RWPE2 (cell line): ENCODE data around the gene ZNF592.

ENCODE experiments used
- ATAC-seq: fragments of 200-7000 bp; cut with Tn5 transposase; 3 replicates; pipeline ENCODE4 v1.9.1; 2021; ENCODE audit warnings: low read depth
- DNase-seq: peaks from one replicate; pipeline ENCODE4 v3.0.0-alpha.2; 2020; ENCODE audit warnings: low spot score
- H3K27ac ChIP-seq: fragments of 450-650 bp; 2 replicates; pipeline ENCODE4 v1.5.1; 2017; ENCODE audit warnings: mild to moderate bottlenecking; ENCODE audit not compliant: poor library complexity, severe bottlenecking
- H3K27me3 ChIP-seq: fragments of 250-450 bp; sonication (Bioruptor Pico); 2 replicates; pipeline ENCODE4 v1.5.1; 2021; ENCODE audit warnings: mild to moderate bottlenecking, moderate library complexity; ENCODE audit not compliant: insufficient read depth, poor library complexity, severe bottlenecking
- H3K36me3 ChIP-seq: fragments of 250-450 bp; sonication (Bioruptor Pico); 2 replicates; pipeline ENCODE4 v1.5.1; 2020; ENCODE audit warnings: low read depth, mild to moderate bottlenecking, moderate library complexity
- H3K4me1 ChIP-seq: fragments of 250-450 bp; sonication (Bioruptor Pico); 2 replicates; pipeline ENCODE4 v1.5.1; 2021; ENCODE audit warnings: mild to moderate bottlenecking, moderate library complexity; ENCODE audit not compliant: insufficient read depth, poor library complexity, severe bottlenecking
- H3K4me3 ChIP-seq: fragments of 250-450 bp; sonication (Bioruptor Pico); 2 replicates; pipeline ENCODE4 v1.5.1; 2021; ENCODE audit warnings: mild to moderate bottlenecking, moderate library complexity; ENCODE audit not compliant: severe bottlenecking
- H3K9me3 ChIP-seq: fragments of 250-450 bp; sonication (Bioruptor Pico); 2 replicates; pipeline ENCODE4 v1.5.1; 2021; ENCODE audit warnings: mild to moderate bottlenecking, moderate library complexity; ENCODE audit not compliant: severe bottlenecking
- TF ChIP-seq, protein P1 (sequence below): fragments of 450-650 bp; IDR thresholded peaks from one replicate; pipeline ENCODE4 v1.5.1; 2017; ENCODE audit warnings: mild to moderate bottlenecking, moderate library complexity; ENCODE audit not compliant: poor library complexity, severe bottlenecking

Gene ZNF592

DNA sequence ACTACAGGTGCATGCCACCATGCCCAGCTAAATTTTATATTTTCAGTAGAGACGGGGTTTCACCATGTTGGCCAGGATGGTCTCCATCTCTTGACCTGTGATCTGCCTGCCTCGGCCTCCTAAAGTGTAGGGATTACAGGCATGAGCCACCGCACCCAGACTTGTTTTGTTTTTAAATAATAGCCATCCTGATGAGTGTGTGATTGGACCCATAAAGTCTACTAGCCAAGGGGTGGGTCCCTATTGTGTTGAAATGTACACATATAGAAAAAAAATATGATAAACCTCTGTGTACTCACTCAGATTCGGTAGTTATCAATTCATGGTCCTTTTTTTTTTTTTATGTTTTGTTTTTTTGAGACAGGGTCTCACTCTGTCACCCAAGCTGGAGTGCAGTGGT, 17.3 kb downstream of the ZNF592 start:
- DNase-seq (no peak), ATAC-seq (no peak)
- Histone ChIP-seq H3K27me3 (no peaks in the 10 kb centered on the region), H3K4me1 (no peaks in the 10 kb centered on the region), H3K27ac (no peak overlapping the region), H3K9me3 (no peaks in the 10 kb centered on the region), H3K4me3 (no peak overlapping the region), H3K36me3 (peaks cover 48% of the 10 kb centered on the region)
- TF ChIP-seq, protein P1, sequence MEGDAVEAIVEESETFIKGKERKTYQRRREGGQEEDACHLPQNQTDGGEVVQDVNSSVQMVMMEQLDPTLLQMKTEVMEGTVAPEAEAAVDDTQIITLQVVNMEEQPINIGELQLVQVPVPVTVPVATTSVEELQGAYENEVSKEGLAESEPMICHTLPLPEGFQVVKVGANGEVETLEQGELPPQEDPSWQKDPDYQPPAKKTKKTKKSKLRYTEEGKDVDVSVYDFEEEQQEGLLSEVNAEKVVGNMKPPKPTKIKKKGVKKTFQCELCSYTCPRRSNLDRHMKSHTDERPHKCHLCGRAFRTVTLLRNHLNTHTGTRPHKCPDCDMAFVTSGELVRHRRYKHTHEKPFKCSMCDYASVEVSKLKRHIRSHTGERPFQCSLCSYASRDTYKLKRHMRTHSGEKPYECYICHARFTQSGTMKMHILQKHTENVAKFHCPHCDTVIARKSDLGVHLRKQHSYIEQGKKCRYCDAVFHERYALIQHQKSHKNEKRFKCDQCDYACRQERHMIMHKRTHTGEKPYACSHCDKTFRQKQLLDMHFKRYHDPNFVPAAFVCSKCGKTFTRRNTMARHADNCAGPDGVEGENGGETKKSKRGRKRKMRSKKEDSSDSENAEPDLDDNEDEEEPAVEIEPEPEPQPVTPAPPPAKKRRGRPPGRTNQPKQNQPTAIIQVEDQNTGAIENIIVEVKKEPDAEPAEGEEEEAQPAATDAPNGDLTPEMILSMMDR = no peak

DNA sequence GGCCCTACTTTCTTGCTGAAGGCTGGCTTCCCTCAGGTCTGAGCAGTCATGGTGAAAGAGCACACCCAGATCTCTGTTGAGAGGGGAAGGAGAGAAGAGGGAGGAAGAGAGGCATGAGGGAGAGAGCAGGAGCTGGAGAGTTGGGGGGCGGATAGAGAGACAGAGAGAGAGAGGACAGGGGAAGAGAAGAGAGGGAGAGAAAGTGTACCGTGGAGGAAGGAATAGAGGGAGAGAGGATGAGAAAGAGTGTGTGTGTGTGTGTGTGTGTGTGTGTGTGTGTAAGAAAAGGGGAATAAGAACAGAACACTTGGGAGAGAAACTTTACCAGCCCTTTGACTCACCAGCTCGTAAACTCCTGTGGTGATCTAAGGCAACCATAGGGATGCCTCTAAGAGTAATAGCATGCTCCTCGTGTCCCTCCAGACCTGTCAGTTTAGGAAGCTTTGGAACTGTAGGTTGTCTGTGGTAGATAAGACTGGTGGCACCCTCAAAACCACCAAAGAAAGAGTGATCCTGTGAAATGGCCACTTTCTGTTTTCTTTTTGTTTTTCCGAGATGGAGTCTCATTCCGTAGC, 18.2 kb downstream of the ZNF592 start:
- Histone ChIP-seq H3K27me3 (no peaks in the 10 kb centered on the region), H3K4me1 (no peaks in the 10 kb centered on the region), H3K36me3 (peaks cover 49% of the 10 kb centered on the region), H3K27ac (no peak overlapping the region), H3K9me3 (no peaks in the 10 kb centered on the region), H3K4me3 (no peak overlapping the region)
- TF ChIP-seq, protein P1 = no peak
- ATAC-seq (peak; percentile 27; the same call in 1 of the 3 replicates), DNase-seq (no peak)

DNA sequence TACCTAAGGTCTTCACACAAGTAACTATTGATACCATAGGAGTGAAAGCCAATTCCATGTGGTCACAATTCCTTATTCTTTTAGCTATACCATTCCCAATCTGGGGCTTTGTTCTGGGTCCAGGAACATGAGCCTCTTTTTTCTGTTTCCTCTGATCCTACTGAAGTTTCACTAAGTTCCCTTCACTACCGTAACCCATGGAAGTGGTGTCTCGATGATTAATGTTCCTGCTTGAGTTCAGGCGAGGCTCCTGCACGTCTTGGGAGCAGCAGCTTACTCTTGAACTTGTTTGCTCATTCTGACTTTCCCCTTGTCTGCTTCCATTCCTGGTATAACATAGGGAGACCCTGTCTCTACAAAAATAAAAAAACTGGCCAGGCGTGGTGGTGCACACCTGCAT, 23.6 kb downstream of the ZNF592 start:
- ATAC-seq (no peak), DNase-seq (no peak)
- TF ChIP-seq, protein P1 = no peak
- Histone ChIP-seq H3K27ac (no peak overlapping the region), H3K4me1 (no peaks in the 10 kb centered on the region), H3K9me3 (no peaks in the 10 kb centered on the region), H3K4me3 (no peak overlapping the region), H3K36me3 (peaks cover 59% of the 10 kb centered on the region), H3K27me3 (no peaks in the 10 kb centered on the region)

DNA sequence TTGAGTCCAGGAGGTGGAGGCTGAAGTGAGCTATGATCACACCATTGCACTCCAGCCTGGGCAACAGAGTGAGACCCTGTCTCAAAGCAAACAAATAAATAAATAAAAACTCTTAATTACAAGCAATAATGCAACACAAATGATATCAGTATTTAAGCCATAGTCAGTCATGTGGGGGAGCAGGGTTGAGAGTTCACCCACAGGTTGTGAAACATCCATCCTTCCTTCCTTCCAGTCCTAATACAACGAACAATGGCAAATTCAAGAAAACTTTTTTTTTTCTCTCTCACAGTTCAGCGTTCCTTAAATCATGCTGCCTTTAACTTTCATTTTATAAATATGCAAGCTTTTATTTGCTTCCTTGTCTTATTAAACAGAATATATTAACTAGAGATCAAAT, 24.1 kb downstream of the ZNF592 start:
- Histone ChIP-seq H3K27me3 (no peaks in the 10 kb centered on the region), H3K36me3 (peaks cover 55% of the 10 kb centered on the region), H3K27ac (no peak overlapping the region), H3K4me1 (no peaks in the 10 kb centered on the region), H3K4me3 (no peak overlapping the region), H3K9me3 (no peaks in the 10 kb centered on the region)
- DNase-seq = no peak
- TF ChIP-seq, protein P1 = no peak
- ATAC-seq = no peak

DNA sequence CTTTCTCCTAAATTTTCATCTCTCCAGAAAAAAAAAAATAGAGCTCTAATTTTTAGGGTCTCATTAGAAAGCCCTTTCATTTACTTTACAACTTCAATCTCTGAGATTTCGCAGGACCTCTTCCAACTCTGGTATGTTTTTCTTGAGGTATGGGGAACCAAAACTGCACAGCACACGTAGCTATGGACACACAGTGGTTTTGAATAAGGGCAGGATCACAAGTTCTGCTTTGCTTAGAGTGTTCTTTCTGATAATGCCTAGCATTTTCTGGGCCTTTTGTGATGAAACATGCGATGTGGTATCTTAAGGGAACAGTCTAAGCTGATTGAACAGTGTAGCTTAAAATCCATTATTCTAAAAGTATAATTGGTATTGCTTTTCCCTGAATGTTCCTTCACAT, 25.3 kb downstream of the ZNF592 start:
- TF ChIP-seq, protein P1 = no peak
- H3K27me3 ChIP-seq = no peaks in the 10 kb centered on the region
- ATAC-seq = no peak
- peaks cover 45% of the 10 kb centered on the region for H3K36me3 ChIP-seq
- H3K27ac ChIP-seq = no peak overlapping the region
- no peak for DNase-seq
- H3K4me1 ChIP-seq = no peaks in the 10 kb centered on the region
- no peaks in the 10 kb centered on the region for H3K9me3 ChIP-seq
- H3K4me3 ChIP-seq = no peak overlapping the region
